Prostate gland (tissue), 2 donors: ENCODE measurements around the gene SURF6. TPM values are rescaled to one million over a fixed set of nuclear protein-coding genes. Genes with fewer than 3 reads are reported as not detected.
"Not testable (repeated sequence)": the region's sequence is repeated elsewhere in the genome, so short reads cannot be mapped to it uniquely, and the experiment has no call there.

Experiments used
- DNase-seq: peaks from one replicate; pipeline ENCODE4 v3.0.0-alpha.2; 2019; ENCODE audit warnings: low spot score
- H3K27ac ChIP-seq, 2 donors: fragments of 200-600 bp; sonication (generic); 2 replicates each; pipeline ENCODE4 v1.5.1; 2017 to 2019
- H3K27me3 ChIP-seq: fragments of 200-600 bp; sonication (generic); replicated peaks from 2 replicates; pipeline ENCODE4 v1.5.1; 2019; ENCODE audit not compliant: insufficient read depth
- H3K36me3 ChIP-seq, 2 donors: fragments of 200-600 bp; sonication (generic); 1 replicate in 1 of 2; 2 replicates in 1 of 2; pipeline versions ENCODE4 v1.5.1 to v1.8.1; 2017 to 2019
- H3K4me1 ChIP-seq: fragments of 200-600 bp; sonication (generic); replicated peaks from 2 replicates; pipeline ENCODE4 v1.5.1; 2019
- H3K4me3 ChIP-seq, 2 donors: fragments of 200-600 bp; sonication (generic); 2 replicates each; pipeline ENCODE4 v1.5.1; 2017 to 2019
- H3K9me3 ChIP-seq: fragments of 200-600 bp; sonication (generic); 2 replicates; pipeline ENCODE4 v1.5.1; 2017
- POLR2A ChIP-seq: fragments of 450-650 bp; IDR thresholded peaks from one replicate; pipeline ENCODE4 v1.6.1; 2016; ENCODE audit warnings: antibody characterized with exemption, mild to moderate bottlenecking
- POLR2AphosphoS5 ChIP-seq: sonication (generic); formaldehyde crosslinking; IDR thresholded peaks from one replicate; pipeline ENCODE4 v1.6.1; 2017; ENCODE audit warnings: antibody characterized with exemption
- WGBS: methylation state at CpG from one replicate; pipeline ENCODE4 v1.1.5; 2018; 5-methylcytosine and 5-hydroxymethylcytosine counted together
- intact Hi-C: fragments of 100-400 bp; cut with DNase I; formaldehyde crosslinking; loops from one replicate; pipeline ENCODE4 v1.14.2; 2022
- total RNA-seq, 2 donors: library from RNA; depleted of rRNA; stranded (reverse); fragments of >200 nt; gene quantifications; one replicate each; pipeline ENCODE4 v1.1.0, GENCODE V29; 2016
- TF ChIP-seq, protein P1 (sequence below), 4 experiments: fragments of 200-600 bp in 2 of 4; fragments of 450-650 bp in 2 of 4; sonication (generic) in 2 of 4; IDR thresholded peaks; 1 replicate in 3 of 4; 2 replicates in 1 of 4; pipeline ENCODE4 v1.5.1; 2016 to 2019; ENCODE audit warnings: antibody characterized with exemption in 4 of 4, mild to moderate bottlenecking in 2 of 4, moderate library complexity in 2 of 4

The SURF6 gene
- total RNA-seq, 2 donors from 2014 or later = 25.7 to 40.3 TPM

DNA sequence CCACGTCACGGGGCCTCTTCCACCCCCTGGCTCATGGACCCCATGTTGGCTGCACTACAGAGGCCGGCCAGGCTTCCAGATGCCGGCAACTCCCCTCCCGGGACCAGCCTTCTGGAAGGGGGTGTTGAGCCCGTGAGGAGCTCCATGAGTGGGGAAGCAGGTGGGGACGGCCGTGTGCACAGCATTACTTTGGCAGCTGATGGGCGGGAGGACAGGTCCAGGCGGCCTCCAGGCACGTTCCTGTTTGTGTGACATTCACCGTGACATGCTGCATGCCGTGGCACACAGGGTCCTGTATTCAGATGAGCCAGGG lies 31.9 kb downstream of the SURF6 start:
- no peaks in the 10 kb centered on the region for H3K4me1 ChIP-seq
- no peak for DNase-seq

DNA sequence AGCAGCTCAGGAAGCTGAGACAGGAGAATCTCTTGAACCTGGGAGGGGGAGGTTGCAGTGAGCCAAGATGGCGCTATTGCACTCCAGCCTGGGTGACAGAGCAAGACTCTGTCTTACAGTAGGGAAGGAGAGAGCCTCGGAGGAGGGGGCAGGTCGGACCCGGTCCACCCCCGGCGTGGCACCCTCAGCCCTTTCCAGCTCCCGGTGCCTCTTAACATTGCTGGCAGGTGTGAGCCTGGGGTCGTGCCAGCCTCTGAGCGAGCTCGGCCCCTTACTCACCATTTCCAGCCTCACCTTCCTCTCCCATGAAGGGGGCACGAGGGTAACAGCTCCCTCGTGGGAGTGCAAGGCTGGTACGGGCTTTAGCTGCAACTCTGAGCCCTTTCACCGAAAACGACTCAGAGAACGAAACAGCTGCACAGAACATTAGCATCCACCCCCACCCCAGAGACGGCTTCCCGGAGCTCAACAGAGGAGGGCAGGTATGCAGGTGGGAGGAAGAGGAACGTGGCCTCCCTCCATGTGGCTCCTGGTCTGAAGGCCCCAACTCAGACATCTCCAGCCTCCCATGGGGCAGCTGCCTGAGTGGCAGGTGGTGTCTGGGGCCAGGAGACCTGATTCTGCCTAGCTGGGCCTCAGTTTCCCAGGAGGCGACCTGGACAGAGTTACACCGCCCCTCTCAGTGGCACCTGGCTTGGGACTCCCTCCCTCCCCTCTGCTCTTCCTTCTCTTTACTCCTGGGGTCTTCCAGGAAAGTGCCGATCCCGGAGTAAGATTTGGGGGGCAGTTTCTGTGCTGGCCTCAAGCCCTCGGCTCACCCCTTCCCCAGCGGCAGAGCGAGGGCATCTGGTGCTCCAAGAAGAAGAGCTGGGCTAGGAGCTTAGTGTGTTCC lies 32.5 kb downstream of the SURF6 start:
- TF ChIP-seq POLR2A (no peak), POLR2AphosphoS5 (no peak)
- TF ChIP-seq, protein P1, sequence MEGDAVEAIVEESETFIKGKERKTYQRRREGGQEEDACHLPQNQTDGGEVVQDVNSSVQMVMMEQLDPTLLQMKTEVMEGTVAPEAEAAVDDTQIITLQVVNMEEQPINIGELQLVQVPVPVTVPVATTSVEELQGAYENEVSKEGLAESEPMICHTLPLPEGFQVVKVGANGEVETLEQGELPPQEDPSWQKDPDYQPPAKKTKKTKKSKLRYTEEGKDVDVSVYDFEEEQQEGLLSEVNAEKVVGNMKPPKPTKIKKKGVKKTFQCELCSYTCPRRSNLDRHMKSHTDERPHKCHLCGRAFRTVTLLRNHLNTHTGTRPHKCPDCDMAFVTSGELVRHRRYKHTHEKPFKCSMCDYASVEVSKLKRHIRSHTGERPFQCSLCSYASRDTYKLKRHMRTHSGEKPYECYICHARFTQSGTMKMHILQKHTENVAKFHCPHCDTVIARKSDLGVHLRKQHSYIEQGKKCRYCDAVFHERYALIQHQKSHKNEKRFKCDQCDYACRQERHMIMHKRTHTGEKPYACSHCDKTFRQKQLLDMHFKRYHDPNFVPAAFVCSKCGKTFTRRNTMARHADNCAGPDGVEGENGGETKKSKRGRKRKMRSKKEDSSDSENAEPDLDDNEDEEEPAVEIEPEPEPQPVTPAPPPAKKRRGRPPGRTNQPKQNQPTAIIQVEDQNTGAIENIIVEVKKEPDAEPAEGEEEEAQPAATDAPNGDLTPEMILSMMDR (IDR thresholded peaks at IDR 0.05) = no peak
- intact Hi-C loops = no loop called here
- Histone ChIP-seq H3K36me3 (no peaks in the 10 kb centered on the region), H3K4me3 (no peak overlapping the region), H3K27ac (no peak overlapping the region), H3K4me1 (no peaks in the 10 kb centered on the region), H3K9me3 (no peaks in the 10 kb centered on the region), H3K27me3 (no peaks in the 10 kb centered on the region)
- WGBS = 76% methylated on average over 26 of the region's 26 CpGs
- no peak for DNase-seq

More for the DNA sequence above, 31.9 kb downstream of the SURF6 start:
- no peaks in the 10 kb centered on the region for H3K27me3 ChIP-seq
- H3K9me3 ChIP-seq = no peaks in the 10 kb centered on the region
- no peaks in the 10 kb centered on the region for H3K36me3 ChIP-seq
- intact Hi-C loops = no loop called here
- TF ChIP-seq, protein P1 (IDR thresholded peaks at IDR 0.05) = no peak
- TF ChIP-seq POLR2A (no peak), POLR2AphosphoS5 (no peak)
- WGBS = 34% methylated on average over 9 of the region's 13 CpGs
- no peak overlapping the region for H3K27ac ChIP-seq
- H3K4me3 ChIP-seq = no peak overlapping the region

DNA sequence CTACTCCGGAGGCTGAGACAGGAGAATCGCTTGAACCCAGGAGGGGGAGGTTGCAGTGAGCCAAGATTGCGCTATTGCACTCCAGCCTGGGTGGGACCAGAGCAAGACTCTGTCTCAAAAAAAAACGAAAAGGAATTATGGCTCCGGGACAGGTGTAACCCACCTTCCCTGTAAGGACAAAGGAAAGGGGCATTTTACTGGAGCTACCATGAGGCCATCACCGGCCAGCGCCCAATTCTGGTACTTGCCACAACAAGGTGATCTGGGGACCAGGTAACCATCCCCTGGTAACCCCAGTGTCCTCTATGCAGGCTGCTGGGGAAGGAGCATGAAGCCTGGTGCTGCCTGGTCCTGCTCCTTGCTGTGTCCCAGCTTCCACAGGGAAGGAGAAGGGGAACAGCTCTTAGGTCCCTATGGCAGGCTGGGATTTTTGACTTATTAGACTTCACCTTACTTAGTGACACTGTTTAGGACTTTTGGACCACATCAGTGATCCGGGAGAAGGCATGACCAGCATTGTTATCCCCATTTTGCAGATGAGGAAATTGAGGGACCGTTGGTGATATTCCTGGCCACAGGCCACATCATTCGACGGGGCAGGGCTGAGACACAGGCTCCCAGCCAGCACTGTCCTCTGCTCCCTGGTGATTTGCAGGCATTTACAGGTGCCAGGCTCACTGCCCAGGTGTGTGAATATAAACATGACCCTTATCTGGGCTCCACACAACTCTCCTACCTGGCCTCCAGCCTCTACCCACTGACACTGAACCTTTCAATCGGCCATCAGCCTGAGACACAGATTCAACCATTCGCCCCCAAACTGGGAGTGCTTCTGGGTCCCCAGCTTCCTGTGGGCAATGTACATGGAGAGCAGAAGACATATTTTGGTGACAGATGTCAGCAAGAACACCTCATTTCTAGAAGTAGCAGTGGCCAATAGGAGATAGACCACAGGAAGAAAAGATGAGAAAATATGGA lies 34.4 kb downstream of the SURF6 start:
- Histone ChIP-seq H3K27me3 (no peaks in the 10 kb centered on the region), H3K36me3 (no peaks in the 10 kb centered on the region), H3K4me3 (no peak overlapping the region), H3K4me1 (no peaks in the 10 kb centered on the region), H3K9me3 (no peaks in the 10 kb centered on the region), H3K27ac (no peak overlapping the region)
- no peak for DNase-seq
- intact Hi-C loops = no loop called here
- WGBS = 91% methylated on average over 13 of the region's 13 CpGs
- TF ChIP-seq POLR2A (no peak), POLR2AphosphoS5 (no peak)
- TF ChIP-seq, protein P1 (IDR thresholded peaks at IDR 0.05) = no peak

DNA sequence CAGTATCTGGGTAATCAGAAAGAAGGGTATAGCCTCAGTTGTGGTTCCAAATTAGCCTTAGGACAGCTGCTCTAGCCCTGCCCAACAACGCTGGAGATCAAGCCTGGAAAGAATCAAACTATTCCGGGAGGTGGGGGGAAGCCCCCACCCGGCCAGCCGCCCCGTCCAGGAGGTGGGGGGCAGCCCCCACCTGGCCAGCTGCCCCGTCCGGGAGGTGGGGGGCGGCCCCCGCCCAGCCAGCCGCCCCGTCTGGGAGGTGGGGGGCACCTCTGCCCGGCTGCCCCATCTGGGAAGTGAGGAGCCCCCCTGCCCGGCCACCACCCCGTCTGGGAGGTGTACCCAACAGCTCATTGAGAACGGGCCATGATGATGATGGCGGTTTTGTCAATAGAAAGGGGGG lies 36.0 kb downstream of the SURF6 start:
- intact Hi-C loops, H3K27ac ChIP-seq, H3K27me3 ChIP-seq, H3K9me3 ChIP-seq, H3K4me3 ChIP-seq, DNase-seq, H3K4me1 ChIP-seq, H3K36me3 ChIP-seq: not testable (repeated sequence)
- WGBS = 62% methylated on average over 16 of the region's 16 CpGs

DNA sequence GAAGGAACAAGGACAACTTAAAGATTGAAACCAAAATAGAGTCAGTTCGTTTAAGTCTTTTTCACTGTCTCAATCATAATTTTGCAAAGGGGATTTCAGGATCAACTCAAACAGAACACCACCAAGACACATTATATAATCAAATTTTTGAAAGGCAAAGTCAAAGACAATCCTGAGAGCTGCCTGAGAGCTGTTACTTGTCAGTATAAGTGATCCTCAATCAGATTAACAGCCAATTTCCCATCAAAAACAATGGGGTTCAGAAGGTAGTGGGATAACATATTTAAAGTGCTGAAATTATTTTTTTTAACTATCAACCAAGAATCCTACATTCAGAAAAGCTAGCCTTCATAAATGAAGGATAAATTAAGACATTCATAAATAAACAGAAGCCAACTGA lies 41.7 kb downstream of the SURF6 start:
- intact Hi-C loops = no loop called here

More for the DNA sequence above, 41.7 kb downstream of the SURF6 start:
- Histone ChIP-seq H3K4me3 (no peak overlapping the region), H3K27ac (no peak overlapping the region), H3K9me3 (no peaks in the 10 kb centered on the region), H3K27me3 (no peaks in the 10 kb centered on the region), H3K4me1 (no peaks in the 10 kb centered on the region), H3K36me3 (no peaks in the 10 kb centered on the region)
- no peak for DNase-seq
- no peak for TF ChIP-seq POLR2A
- TF ChIP-seq POLR2AphosphoS5 = no peak
- TF ChIP-seq, protein P1 (IDR thresholded peaks at IDR 0.05) = no peak
- WGBS = 81% methylated on average over 1 of the region's 1 CpG
